ENCODE data around the gene ERO1B.
"Not testable (repeated sequence)": the region's sequence is repeated elsewhere in the genome, so short reads cannot be mapped to it uniquely, and the experiment has no call there.

ERO1B gene

DNA sequence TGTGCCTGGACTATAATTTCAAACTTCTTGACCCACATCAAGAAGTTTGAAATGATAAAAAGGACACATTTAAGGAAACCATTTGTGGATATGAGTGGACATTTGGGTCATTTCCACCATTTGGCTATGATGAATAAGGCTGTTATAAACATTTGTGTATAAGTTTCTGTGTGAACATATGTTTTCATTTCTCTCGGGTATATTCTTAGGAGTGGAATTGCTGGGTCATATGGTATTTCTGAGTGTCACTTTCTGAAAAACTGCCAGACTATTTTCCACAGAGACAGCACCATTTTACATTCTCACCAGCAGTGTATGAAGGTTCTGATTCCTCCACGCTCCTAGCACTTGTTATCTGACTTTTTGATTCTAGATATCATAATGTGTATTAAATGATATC is 88.6 kb downstream of the ERO1B start:
- in situ Hi-C loops (cut with HindIII; ENCODE audit: low sequenced_read_pairs), result no loop called here

GRCh38 chr1:236188084-236188483 is 93.7 kb downstream of the ERO1B start:
- in situ Hi-C loops (cut with HindIII; ENCODE audit: low sequenced_read_pairs), result not testable (repeated sequence)

DNA sequence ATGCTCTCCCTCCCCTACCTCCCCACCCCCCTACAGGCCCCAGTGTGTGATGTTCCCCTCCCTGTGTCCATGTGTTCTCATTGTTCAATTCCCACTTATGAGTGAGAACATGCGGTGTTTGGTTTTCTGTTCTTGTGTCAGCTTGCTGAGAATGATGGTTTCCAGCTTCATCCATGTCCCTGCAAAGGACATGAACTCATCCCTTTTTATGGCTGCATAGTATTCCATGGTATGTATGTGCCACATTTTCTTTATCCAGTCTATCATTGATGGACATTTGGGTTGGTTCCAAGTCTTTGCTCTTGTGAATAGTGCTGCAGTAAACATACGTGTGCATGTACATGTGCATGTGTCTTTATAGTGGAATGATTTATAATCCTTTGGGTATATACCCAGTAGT is 95.3 kb downstream of the ERO1B start:
- in situ Hi-C loops (cut with HindIII; ENCODE audit: low sequenced_read_pairs), result not testable (repeated sequence)

- in situ Hi-C loops (cut with HindIII; ENCODE audit: low sequenced_read_pairs), result no loop called here
These were observed 96.1 kb downstream of the ERO1B start for GRCh38 chr1:236185687-236186086.

GRCh38 chr1:236181059-236181458 is 100.7 kb downstream of the ERO1B start:
- in situ Hi-C loops (cut with HindIII; ENCODE audit: low sequenced_read_pairs), result no loop called here

- in situ Hi-C loops (cut with HindIII; ENCODE audit: low sequenced_read_pairs), result no loop called here
These were observed 102.1 kb downstream of the ERO1B start for GRCh38 chr1:236179634-236180033.

GRCh38 chr1:236176337-236177336 is 105.1 kb downstream of the ERO1B start:
- in situ Hi-C loops (cut with HindIII; ENCODE audit: low sequenced_read_pairs), result no loop called here

GRCh38 chr1:236175642-236176336 is 106.0 kb downstream of the ERO1B start:
- in situ Hi-C loops (cut with HindIII; ENCODE audit: low sequenced_read_pairs), result no loop called here

DNA sequence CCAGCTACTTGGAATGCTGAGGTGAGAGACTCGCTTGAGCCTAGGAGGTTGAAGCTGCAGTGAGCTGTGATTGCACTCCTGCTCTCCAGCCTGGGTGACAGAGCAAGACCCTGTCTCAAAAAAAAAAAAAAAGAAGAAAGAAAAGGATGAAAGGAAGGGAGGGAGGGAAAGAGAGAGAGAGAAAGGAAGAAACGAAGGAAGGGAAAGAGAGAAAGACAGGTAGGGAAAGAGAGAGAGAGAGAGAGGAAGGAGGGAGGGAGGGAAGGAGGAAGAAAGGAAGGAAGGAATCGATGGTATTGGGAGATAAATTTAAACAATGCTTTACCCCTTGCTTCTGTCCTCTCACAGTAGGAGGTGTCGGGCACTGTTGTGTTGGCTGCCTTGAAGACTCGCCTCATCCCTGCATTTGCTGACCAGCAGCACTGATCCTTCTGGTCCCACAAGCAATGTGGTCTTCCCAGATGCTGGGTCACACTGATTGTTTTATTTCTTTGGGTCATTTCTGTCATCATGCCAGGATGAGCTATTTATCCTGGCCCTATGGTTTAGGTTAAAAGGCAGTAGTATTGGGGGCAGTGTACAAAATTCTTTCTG is 108.5 kb downstream of the ERO1B start:
- in situ Hi-C loops (cut with HindIII; ENCODE audit: low sequenced_read_pairs), result no loop called here

DNA sequence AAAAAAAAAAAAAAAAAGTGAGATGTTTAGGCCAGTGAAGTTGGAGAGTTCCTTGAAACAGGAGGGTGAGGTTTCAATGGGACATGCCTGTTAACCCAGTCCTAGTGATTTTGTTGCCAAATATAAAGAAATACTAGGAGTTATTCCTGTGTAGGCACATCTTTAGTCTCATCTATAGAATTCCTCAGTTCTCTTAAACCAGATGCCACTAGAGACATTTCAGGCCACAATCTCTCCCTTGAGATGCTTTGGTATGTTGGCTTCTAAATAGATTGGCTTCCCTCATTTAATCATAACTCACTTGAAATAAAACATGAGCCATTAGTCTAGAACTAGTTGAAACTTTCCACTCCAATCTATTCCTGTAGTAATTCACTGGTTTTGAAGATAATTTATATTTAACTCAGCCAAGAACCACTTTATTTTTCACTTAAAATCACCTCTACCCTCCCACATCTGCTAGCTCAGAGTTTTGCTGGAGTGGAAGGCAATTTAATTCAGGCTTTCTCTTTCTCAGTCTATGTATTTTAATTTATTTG is 109.6 kb downstream of the ERO1B start:
- in situ Hi-C loops (cut with HindIII; ENCODE audit: low sequenced_read_pairs), result no loop called here

- in situ Hi-C loops (cut with HindIII; ENCODE audit: low sequenced_read_pairs), result no loop called here
These were observed 112.9 kb downstream of the ERO1B start for GRCh38 chr1:236168716-236169429.

- in situ Hi-C loops (cut with HindIII; ENCODE audit: low sequenced_read_pairs), result no loop called here
These were observed 114.2 kb downstream of the ERO1B start for GRCh38 chr1:236167578-236167977.

- in situ Hi-C loops (cut with HindIII; ENCODE audit: low sequenced_read_pairs), result no loop called here
These were observed 114.6 kb downstream of the ERO1B start for GRCh38 chr1:236167154-236167553.

- in situ Hi-C loops (cut with HindIII; ENCODE audit: low sequenced_read_pairs), result no loop called here
These were observed 115.7 kb downstream of the ERO1B start for GRCh38 chr1:236166041-236166440.
